Omental fat pad (tissue), 4 donors: Measurements from ENCODE around the gene PHF24. TPM values are rescaled to one million over a fixed set of nuclear protein-coding genes. Genes with fewer than 3 reads are reported as not detected.

ENCODE experiments used
- ATAC-seq: fragments of 150-250 bp; one replicate; pipeline ENCODE4 v1.9.1; 2016; ENCODE audit warnings: mild to moderate bottlenecking, moderate library complexity; ENCODE audit not compliant: low FRiP score
- DNase-seq: peaks from one replicate; pipeline ENCODE4 v3.0.0-alpha.2; 2019; ENCODE audit warnings: low spot score
- CTCF ChIP-seq, 3 donors: fragments of 450-650 bp; IDR thresholded peaks; one replicate each; pipeline ENCODE4 v1.5.1; 2016 to 2017; ENCODE audit warnings: antibody characterized with exemption in 3 of 3, mild to moderate bottlenecking in 3 of 3, moderate library complexity in 2 of 3
- total RNA-seq, 4 donors: library from RNA; depleted of rRNA; stranded (reverse); fragments of >200 nt; gene quantifications; one replicate each; pipeline ENCODE4 v1.1.0, GENCODE V29; 2016

The PHF24 gene
- total RNA-seq, 4 donors from 2014 or later, result 0.28 to 0.95 (median 0.84) TPM; not detected in 1

- ATAC-seq, result no peak
- no peak for DNase-seq
- TF ChIP-seq CTCF (IDR thresholded peaks at IDR 0.05), result no peak
Observed at GRCh38 chr9:34956648-34957047, 1.4 kb upstream of the PHF24 start.

DNA sequence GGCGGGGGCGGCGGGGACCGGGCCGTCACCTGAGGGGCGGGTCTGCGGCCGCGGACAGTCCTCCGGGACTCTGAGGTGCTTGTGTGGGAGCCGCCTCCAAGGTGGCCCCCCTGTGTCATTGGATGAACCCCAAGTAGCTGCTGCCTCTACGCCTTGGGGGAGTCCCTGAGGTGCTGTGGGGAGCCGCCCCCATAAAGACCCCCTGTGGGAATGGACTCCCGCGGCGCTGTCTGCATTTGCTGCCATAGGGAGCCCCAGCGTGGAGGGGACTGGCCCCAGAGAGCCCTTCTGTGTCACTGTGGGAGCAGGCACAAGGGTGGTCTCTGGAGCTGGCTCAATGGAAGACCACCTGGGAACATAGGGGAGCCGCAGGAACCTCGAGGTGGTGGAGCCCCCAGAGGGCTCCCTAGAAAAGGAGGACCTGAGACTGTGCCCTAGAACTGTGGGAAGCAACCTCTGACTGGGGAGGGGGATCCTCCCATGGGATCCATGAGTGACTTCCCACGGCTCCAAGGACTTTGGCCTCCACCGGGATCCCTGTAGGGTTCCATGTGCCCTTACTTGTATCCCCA is 412 bp downstream of the PHF24 start:
- ATAC-seq (no peak), DNase-seq (no peak)
- no peak for TF ChIP-seq CTCF (IDR thresholded peaks at IDR 0.05)

DNA sequence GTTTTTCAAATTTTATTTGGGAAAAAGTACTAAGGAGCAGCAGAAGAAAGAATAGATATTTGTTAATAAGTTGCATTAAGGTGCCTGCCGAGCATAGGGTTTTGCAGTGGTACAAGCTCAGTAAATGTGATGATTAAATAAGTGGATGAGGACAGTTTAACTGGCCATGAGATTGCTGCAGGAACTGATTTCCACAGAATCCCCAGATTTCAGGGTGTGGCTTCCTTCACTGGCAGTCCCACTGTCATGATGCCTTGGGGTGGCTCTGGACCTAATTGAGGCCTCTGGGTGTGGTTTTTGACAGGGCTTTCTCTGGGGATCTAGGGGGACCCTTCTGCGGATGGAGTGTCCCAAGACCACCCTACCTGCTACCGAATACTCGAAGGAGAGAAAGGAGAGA is 1.4 kb downstream of the PHF24 start:
- ATAC-seq (no peak), DNase-seq (no peak)
- TF ChIP-seq CTCF (IDR thresholded peaks at IDR 0.05), result no peak

DNA sequence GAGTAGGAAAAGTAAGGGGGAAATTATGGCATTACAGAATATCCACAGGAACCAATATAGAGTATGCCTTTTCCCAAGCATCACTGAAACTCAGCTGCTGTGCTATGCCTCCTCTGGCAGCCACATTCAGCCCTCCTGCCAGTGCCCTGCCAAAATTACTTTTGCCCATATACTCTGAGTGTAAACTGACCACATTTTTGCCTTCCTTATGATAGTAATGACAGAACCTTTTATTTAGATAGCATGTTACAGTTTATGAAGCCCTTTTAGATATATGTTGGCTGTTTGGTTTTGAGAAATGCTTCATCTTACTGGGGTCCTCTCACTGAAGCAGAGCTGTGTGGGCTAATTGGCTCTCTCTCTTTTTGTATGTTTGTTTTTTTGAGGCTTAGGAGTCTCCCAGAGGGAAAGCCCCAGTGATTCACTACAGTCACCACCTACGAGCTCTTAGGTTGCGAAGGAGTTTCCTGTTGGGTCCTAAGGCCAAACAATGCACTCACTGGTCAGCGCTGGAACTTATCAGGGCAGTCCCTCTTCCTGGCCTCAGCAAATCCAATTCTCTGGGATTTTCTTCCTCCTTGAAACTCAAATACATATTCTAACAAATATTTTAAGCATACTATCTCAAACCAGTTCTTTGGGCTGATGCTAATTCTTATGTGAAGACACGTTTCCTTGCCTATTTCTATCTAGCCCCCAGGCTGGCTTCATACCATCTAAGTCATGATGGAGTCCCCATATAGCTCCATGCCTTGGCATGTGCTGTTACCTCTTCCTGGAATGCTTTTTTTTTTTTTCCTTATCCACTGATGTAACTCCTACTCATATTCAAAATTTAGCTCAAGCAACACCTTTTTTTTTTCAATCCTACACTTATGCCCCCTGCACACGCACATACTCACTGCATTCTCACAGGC is 3.7 kb downstream of the PHF24 start:
- DNase-seq, result no peak
- ATAC-seq, result peak; percentile 69
- TF ChIP-seq CTCF (IDR thresholded peaks at IDR 0.05), result no peak

DNA sequence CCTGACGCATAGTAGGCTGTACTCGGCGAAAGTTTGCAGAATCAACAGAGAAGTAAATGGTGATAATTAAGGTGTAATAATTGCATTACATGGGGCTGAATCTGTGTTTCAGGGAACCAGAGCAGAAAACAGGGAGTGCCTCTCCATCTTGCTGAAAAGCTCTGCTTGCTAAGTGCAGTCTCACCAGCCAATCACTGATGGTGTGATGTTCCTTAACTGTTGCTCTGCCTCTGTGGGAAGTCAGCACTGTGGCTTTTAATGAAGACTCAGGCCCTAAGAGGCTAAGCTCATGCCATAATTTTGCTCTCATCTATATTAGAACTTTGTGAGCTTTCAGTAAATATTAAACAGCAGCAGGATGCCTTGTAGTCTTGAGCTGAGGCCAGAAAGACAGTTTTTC is 4.5 kb downstream of the PHF24 start:
- TF ChIP-seq CTCF (IDR thresholded peaks at IDR 0.05), result no peak
- ATAC-seq (no peak), DNase-seq (no peak)

- DNase-seq, result no peak
- no peak for TF ChIP-seq CTCF (IDR thresholded peaks at IDR 0.05)
- no peak for ATAC-seq
Observed at GRCh38 chr9:34963552-34963951, 5.5 kb downstream of the PHF24 start.

DNA sequence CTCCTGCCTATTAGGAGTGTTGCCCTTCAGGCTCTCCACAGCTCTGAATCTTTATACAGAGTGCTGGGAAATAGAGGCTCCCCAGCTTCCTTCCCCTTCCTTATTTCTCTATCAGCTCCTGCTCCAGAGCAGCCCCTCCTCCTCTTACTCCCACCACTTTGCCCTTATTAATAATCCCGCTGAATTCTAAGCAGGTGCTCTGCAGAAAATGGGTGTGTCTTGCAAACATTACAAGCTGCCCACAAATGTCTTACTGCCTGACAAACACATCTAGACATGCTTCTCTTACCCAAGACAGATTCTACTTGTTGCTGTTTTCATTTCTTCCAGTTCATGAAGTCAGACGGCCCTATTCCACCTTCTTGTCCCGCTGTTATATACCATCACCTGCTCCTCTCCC is 6.4 kb downstream of the PHF24 start:
- TF ChIP-seq CTCF (IDR thresholded peaks at IDR 0.05), result no peak
- DNase-seq (no peak), ATAC-seq (no peak)
